ENCODE measurements around the gene CD2AP.

- no peak for TF ChIP-seq POLR2A (IDR thresholded peaks at IDR 0.05)
- no peak for TF ChIP-seq CTCF (IDR thresholded peaks at IDR 0.05)
Measured at GRCh38 chr6:47527274-47527673, 49.7 kb downstream of the CD2AP start.

All from vagina (tissue), 2 donors.